AML-193 (cell line): Measurements from ENCODE around the gene ACOXL.

ENCODE experiments used
- DNase-seq, 2 experiments: peaks; one replicate each; lab custom pipeline; 2025; lab: John Stamatoyannopoulos, UW

Gene ACOXL

DNA sequence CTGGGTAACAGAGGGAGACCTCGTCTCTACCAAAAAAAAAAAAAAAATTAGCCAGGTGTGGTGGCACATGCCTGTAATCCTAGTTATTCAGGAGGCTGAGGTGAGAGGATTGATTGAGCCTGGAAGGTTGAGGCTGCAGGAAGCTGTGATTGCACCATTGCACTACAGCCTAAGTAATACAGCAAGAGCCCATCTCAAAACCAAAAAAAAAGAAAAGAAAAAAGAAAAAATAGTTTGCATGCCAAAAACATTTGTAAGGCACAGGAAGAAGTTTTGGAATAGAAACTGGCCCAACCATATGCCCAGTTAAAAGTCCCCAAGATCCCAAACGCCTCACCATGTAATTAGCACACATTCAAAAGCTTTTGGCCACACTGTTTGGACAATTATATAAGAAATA, 13.4 kb upstream of the ACOXL start:
- DNase-seq = no peak

DNA sequence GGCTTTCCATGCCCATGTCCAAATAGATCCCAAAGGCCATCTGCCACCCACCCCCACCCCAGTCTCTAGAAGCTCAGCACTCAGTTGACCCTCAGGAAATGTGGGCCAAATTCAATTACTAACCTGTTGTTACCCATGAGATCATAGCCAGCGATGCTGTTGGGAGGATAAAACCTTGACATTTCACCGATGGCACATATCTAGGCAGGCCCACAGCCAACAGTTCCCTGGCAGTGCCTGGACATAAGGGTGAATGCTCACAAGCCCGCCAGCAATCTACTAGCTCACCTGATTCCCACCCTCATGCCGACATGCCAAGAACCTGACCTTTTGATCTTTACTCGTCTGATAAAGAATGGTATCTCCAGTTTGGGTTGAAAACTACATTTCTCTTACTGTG, 11.8 kb upstream of the ACOXL start:
- DNase-seq = no peak

DNA sequence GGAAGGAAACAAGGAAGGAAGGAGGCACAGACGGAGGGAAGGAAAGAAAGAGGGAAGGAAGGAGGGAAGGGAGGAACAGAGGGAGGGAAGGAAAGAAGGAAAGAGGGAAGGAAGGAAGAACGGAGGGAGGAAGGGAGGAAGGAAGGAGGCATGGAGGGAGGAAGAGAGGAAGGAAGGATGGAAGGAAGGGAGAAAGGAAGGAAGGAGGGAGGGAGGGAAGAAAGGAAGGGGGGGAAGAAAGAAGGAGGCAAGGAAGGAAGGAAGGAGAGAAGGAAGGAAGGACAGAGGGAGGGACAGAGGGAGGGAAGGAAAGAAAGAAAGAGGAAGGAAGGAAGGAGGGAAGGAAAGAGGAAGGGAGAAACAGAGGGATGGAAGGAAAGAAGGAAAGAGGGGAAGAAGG, 7.6 kb upstream of the ACOXL start:
- no peak for DNase-seq

DNA sequence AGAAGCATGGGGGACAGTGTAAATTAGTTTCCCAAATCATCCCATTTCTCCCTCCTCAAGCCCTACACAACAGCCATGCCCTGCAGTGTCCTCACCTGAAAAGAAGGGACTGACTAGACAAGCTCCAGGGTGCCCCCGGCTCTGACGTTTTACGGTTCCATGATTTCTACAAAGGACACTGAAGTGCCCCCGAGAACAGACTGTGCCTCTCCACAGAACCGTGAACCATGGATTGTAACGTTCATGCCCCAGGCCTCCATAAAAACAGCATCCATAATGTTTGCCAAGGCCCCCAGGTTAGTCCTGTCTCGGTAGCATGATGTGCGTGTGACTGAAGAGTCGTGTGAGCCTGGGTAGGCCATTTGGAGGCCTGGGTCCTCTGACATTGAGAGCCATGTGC, 7.0 kb upstream of the ACOXL start:
- no peak for DNase-seq

DNA sequence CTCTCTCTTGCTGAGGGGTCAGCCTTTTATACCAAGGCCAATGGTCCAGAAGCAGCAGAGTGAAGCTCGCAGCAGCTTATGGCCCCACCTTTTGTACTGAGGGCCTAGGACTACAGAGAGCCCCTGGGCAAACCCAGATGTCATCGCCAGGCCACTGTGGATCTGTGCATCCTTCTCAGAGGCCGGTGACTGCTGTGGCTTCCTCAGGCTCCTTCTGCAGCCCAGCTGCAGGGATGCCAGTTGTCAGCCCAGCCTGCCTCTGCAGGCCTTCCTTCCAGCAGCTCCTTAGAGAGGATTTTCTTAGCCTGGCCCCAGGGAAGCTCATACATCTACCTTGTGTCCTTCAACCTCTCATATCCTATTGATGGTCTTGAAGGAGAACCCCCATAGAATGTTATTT, 6.5 kb upstream of the ACOXL start:
- no peak for DNase-seq

DNA sequence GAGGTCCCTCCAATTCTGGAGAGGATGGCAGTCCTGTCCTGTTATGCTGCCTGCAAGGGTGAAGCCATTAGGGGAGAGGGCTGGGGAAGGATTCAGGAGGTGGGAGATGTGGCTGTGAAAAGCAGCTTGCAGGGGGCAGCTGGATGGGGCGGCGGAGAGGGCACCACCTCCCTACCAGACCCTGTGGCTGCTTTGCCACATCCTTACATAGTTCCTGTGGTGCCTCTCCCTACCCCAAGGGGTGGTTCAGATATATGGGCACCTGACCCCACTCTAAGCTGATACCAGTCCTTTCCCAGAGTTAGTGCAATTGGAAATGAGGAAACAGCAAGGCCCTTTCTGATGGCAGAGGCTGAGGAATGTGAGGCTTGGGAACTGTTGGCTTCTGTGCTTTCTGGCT, 6.1 kb upstream of the ACOXL start:
- DNase-seq = no peak

DNA sequence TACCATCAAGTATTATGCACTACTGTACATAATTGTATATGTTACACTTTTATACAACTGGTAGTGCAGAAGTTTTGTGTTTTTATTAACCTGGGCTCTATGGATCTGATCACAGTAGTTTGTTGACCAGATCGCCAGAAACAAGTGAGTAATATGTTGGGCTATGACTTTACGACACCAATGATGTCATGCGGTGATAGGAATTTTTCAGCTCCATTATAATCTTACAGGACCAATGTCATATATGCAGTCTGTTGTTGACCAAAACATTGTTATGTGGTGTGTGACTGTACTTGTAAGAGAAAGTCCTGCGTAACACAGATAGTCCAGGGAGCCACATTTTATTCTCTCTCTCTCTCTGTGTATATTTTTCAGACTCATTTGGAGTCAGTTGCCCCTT, 4.5 kb upstream of the ACOXL start:
- no peak for DNase-seq

DNA sequence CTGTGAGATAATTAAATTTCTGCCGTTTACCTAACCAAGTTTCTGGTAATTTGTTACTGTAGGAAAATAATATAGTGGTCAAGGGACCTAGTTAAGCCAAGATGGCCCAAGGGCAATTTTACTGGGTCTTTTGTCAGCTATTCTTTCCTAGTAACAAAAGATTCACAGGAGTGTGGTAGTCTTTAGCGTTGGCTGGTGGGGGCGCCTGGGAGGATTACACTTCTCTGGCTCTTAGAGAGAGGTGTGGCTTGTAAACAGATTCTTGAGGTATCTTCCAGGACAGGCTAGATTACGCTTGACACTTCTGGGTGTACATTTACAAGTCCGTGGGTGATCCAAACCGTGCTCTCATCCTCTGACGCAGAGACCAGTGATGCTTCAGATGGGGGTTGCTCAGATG, 3.3 kb upstream of the ACOXL start:
- no peak for DNase-seq

DNA sequence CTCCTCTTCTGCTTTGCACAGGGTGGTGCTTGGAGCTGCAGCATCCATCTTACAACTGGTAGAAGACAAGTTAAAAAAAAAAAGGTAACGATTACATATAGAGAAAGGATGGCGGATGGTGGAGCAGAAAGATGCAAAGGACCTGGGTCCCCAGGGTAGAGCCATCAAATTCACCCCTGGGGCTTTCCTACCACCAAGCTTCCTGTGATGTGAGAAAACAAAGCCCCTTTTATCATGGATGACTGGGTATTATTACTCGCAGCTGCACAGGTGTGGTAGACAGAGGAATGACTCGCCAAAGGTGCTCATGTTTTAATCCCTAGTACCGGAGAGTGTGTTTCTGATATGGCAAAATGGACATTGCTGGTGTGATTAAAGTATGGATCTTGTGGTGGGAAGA, 1.3 kb upstream of the ACOXL start:
- DNase-seq = no peak

DNA sequence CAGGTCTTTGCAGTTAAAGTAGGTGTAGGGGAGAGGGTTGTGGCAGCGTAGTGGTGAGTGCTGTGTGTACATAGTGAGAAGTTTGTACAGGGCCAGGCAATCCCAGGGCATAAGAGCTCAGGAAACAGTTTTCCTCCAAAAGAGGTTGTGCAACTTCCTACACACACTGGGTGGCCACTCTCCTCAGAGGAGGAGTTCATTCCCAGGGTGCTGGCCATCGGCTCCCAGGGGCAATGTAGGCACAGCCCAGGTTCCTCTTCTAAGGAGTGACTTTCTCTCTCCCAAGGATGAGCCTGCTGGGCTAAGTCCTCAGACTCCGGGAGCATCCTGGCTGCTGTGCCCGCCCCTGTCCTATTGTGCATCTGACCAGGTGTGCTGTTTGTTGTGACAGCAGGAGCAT, 3.0 kb downstream of the ACOXL start:
- DNase-seq = no peak

DNA sequence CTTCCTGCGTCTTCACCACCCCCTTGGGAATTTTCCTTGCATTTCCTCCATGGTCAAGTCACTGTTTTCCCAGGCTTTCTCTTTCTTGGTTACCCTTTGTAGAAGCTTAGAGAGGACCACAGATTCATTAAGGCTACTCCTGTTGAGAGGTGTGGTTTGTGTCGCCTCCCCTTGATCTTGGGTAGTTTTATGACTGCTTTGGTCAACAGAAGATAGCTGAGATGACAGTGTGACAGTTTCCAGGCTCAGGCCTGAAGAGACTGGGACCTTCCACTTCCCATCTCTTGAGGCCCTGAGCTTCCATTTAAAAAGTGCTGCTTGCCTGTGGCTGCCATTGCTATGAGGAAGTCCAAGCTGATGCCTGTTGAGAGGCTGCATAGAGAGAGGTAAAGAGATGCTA, 5.4 kb downstream of the ACOXL start:
- no peak for DNase-seq

DNA sequence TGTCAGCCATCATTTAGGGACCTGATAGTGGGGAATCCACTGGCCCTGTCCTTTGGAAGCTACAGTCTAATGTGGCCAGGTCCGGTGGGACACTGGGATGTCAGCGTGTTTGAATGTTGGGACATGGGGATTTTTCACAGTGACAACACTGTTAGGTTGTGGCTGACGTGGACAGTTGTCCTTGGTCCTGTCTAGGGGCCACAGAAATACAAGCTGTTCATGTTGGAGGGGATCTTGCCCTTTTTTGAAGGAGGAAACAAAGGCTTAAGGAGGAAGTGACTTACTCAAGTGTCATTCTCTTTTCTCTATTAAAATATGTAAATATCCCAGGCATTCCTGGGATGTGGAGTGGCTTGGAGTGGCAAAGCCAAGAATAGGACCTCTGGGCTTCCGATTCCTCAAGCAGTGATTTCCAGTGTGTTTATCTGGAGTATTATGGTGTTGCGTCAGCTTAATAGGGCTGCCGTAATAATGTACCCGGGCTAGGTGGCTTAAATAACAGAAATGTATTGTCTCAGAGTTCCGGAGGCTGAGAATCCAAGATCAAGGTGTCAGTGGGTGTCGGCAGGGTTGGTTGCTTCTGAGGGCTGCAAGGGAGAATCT, 8.5 kb downstream of the ACOXL start:
- DNase-seq = no peak

DNA sequence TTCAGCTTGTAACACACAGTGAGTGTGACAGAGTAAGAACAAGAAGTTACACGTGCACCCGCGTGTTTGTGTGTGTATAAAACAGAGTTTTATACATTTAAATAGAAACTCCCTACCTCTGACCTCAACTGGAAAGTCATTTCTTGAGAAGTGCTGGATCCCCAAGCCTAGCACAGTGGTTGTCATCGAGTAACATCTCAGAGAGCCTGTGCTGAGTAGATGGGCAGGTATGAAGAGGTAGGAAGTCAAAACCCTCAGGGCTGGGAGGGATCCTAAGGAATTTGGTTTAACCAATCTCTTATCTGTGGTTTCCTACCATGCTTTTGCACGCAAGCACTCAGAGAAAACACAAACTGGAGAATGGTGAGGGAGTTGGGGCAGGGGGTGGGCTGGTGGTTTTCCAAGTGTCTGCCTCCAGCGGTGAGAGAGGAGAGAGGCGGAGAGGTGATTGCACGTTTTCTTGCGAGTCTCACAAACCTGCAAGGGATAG, 9.2 kb downstream of the ACOXL start:
- DNase-seq = no peak

DNA sequence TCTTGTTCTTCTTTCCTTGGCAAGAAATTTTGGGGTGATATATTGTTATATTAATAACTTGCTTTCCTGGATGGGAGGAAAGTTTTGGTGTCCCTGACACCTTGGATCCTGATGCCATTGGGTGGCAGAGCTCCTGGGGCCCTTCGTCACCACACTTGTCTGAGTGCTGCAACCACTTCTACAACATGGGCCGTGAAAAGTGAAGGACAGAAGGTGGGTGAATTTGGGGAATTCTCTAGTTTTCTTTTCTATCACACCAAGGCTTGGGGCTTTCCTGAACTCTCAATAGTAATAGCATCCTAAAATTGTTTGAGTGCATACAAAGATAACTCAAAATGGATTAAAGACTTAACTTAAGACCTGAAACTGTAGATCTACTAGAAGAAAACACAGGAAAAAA, 10.0 kb downstream of the ACOXL start:
- no peak for DNase-seq

DNA sequence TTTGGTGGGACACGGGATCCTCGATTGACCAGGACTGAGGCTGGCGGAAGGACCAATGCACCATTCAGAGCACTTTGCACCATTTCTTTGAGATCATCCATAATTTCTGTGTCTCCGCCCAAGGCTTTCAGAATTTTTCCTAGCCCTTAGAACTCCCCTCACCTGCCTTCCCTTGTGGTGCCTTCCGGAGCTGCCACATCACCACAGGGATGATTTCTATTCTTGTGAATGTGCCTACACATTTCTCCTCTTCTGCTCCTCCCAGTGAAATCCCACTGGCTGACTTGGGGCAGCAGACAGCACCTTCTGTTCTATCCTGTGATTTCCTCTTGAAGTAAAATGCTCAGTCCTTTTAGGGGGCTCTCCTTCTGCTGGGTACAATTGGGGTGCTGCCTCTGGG, 11.2 kb downstream of the ACOXL start:
- no peak for DNase-seq

DNA sequence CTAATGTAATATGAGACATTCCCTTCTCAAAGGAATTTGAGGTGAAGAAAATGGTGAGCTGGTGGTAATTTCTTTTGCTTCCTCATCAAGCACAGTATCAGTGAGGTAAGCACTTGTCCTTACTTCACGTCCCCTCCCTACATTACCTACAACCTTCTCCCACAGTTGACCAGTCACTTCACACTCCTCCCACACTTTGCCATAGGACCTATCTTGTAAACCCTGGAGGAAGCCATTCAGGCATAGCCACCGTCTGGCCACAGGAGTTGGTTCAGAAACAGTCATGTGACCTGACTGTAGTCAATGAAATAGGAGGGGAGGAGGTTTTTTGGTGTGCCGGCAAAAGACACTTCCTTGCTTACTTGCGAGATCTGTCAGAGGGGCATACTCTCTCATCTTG, 12.1 kb downstream of the ACOXL start:
- DNase-seq = no peak

DNA sequence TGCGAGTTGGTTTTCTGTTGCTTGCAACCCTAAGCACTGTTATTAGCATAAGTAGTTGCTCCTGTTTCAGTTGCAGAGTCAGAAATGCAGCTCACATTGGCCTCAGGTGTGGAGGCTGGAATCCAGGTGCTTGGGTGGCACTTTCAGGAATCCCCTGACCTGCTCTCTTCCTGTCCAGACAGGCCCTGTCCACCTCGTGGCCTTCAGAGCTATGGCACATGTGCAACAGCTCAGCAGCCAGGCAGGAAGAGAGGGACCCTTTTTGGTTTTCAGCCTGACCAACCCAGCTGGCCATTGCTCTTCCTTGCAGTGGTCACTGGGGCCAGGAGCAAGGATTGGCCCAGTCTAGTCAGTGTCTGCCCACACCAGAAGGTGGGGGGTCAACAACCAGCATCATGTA, 12.7 kb downstream of the ACOXL start:
- no peak for DNase-seq

DNA sequence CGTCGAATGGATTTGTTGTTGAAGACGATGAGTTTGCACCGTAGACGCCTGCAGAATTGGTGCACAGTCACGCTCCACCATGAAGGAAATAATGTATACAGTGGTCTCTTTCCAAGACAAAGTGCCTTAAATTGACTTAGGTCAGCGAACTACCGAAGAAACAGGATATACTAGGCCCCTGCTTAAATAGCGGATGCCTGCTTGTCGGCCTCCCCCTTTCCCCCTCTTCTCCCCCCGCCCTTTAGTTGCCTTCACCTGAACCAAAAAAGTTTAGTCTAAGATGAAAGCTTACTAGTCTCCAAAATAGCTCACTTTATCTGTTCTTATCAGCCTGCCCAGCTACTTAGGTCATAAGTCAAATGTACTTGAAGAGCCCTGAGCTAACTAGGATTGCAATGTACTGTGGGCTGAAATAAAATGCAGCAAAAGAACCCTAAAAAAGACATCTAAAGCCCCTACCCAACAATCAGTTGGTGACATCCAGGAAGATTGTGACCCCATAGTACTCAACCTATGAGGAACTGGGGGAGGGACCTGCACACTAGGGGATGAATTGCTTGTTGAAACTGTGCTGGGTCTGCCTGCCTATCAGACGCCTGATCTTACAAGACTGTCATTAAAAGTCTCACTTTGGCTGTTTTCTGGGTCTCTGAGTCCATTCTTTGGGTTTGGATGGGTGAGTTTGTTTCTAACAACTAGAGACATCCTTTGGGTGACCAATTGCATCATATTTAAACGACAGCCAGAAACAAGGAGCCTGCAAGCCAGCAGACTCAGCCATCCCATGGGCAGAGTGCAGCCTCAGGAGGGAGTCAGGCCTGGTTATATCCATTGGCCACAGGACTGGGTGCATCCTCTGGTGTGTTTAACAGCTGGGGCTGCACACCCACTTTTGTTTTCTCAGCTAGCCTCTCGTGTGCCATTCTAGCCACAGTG, 14.5 kb downstream of the ACOXL start:
- DNase-seq = no peak

DNA sequence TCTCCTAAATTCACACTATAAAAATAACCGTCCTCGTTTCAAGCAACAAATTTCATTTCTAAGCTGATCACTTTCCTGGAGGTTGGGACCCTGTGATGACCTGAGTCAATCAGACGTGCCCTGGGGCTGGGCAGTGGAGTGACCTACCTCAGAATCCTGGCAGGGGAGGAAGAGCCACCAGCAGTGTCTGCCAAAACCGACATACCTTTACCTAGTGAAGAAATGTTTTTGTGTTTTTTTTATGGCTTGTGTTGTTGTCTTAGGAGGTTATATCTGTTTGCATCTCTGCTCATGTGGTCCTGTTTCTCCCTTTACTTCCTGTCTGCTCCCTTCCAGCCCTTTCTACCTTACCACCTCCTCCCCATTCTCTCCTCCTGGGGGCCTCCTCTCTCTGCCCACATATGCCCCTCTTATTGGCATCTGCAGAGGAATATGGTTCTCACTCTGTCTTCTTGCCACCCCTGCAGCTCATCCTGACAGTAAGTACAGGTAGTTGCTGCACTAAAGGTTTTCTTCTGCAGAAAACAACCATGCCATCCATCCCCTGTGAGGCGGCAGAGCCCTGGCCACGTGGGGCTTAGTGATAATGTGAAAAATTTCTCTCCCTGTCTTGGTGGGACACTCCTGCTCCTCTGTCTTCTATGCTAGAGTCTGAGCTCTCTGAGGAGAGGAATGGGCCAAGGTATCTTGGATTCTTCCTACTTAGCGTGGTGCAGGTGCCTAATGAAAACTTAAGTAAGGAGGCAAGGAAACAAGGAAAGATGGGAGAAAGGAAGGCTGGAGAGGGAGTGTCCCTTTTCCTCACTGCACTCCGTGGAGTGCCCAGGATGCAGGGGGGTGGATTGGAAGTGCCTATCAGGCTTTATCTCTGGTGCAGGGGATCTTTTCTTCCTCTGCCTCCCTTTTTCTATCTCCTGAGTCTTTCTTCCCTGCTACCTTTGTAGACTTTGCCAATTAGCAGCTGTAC, 15.4 kb downstream of the ACOXL start:
- DNase-seq = no peak

DNA sequence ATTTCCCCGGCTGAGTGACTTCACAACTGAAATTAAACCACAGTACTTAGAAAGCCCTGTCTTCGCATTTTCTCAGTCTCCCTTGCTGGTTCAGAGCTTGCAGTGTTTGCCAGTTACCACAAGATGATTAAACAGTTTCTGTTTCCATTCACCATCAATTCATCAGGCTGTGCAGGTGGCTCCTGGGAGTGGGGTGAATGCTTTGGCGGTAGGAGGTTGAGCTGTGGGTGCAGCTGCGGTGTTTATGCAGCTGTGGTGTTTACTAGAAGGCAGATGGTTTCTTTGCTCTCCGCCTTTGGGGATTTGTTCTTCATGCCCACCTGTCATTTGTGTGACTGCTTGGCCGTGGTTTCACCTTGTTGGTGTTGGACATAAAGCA, 16.1 kb downstream of the ACOXL start:
- no peak for DNase-seq

DNA sequence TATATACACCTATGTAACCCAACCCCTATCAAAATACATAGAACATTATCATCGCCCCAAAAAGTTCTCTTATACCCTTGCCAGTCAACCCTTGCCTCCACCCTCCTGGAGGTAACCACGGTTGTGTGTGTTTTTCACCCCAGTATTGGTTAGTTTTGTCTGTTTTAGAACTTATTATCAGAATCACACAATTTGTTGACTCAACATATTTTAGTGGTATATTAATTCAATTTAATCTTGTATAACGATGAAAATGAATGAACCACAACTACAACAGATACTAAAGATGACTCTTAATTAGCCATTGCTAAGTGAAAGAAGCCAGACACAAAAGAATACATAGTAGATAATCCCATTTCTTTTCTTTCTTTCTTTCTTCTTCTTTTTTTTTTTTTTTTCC, 19.3 kb downstream of the ACOXL start:
- no peak for DNase-seq

DNA sequence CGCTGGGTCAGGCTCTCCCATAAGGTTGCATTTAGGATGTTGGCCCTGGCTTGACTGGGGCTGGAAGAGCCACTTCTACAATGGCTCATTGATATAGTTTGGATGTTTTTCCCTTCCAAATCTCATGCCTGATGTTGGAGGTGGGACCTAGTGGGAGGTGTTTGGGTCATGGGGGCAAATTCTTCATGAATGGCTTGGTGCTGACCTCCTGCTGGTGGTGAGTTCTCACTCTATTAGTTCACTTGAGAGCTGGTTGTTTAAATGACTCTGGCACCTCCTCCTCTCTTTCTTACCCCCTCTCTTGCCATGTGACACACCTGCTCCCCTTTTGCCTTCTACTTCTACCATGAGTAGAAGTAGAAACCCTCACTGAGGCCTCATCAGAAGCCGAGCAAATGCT, 20.5 kb downstream of the ACOXL start:
- no peak for DNase-seq
